Measurements from ENCODE around the gene U2AF1L4. TPM values are rescaled to one million over a fixed set of nuclear protein-coding genes. Genes with fewer than 3 reads are reported as not detected.

The U2AF1L4 gene
- polyA plus RNA-seq, 12 donors = 10.6 to 36.2 (median 13.0) TPM; not detected in 1

- no peak for DNase-seq
These were observed 31.7 kb downstream of the U2AF1L4 start for GRCh38 chr19:35713506-35713850.

- DNase-seq = no peak
These were observed 32.4 kb downstream of the U2AF1L4 start for GRCh38 chr19:35712567-35713505.

- DNase-seq = no peak
These were observed 34.2 kb downstream of the U2AF1L4 start for GRCh38 chr19:35710784-35711723.

- DNase-seq = no peak
These were observed 36.8 kb downstream of the U2AF1L4 start for GRCh38 chr19:35708391-35708790.

GRCh38 chr19:35704218-35704617 lies 41.0 kb downstream of the U2AF1L4 start, which contains the start of gene ZBTB32:
TSS of gene ZBTB32 (plus strand) at chr19:35704558. CDS start at chr19:35714627, 10,069 bp downstream.
- no peak for DNase-seq

- no peak for DNase-seq
These were observed 41.9 kb downstream of the U2AF1L4 start for GRCh38 chr19:35703343-35703742.

GRCh38 chr19:35702223-35703012 lies 42.8 kb downstream of the U2AF1L4 start:
- peak; percentile 96 for DNase-seq

GRCh38 chr19:35696835-35697234 lies 48.4 kb downstream of the U2AF1L4 start:
- no peak for DNase-seq

GRCh38 chr19:35695895-35696422 lies 49.3 kb downstream of the U2AF1L4 start:
- DNase-seq = no peak

GRCh38 chr19:35693835-35694599 lies 51.2 kb downstream of the U2AF1L4 start:
- peak; percentile 84 for DNase-seq

- DNase-seq = no peak
These were observed 51.8 kb downstream of the U2AF1L4 start for GRCh38 chr19:35693422-35693821.

Other genes starting within 250 kb of the U2AF1L4 start
- 100 to 1,000 TPM in 1 of 12 donors, 10 to 100 TPM in 2, 1 to 10 TPM in 4, under 1 TPM in 3, not detected in 2; 0.58 to 181 (median 1.2) TPM for gene DMKN, start 231.8 kb downstream of the U2AF1L4 start, polyA plus RNA-seq (ENCODE audit: insufficient read length in 12 of 12)
- gene SBSN, start 217.1 kb downstream of the U2AF1L4 start, polyA plus RNA-seq (ENCODE audit: insufficient read length in 12 of 12) = 10 to 100 TPM in 2 of 12 donors, 1 to 10 TPM in 1, under 1 TPM in 1, not detected in 8; 0.24 to 26.7 (median 8.1) TPM
- under 1 TPM in 1 of 12 donors, not detected in 11; 0.12 TPM for gene GAPDHS, start 212.0 kb downstream of the U2AF1L4 start, polyA plus RNA-seq (ENCODE audit: insufficient read length in 12 of 12)
- gene TMEM147, start 199.8 kb downstream of the U2AF1L4 start, polyA plus RNA-seq (ENCODE audit: insufficient read length in 12 of 12) = 10 to 100 TPM in 11 of 12 donors, not detected in 1; 32.3 to 49.5 (median 40.0) TPM
- under 1 TPM in 2 of 12 donors, not detected in 10; 0.21 to 0.26 TPM for gene ATP4A, start 181.8 kb downstream of the U2AF1L4 start, polyA plus RNA-seq (ENCODE audit: insufficient read length in 12 of 12)
- not detected for gene PMIS2, start 159.2 kb downstream of the U2AF1L4 start, polyA plus RNA-seq (ENCODE audit: insufficient read length in 12 of 12)
- gene HAUS5, start 132.7 kb downstream of the U2AF1L4 start, polyA plus RNA-seq (ENCODE audit: insufficient read length in 12 of 12) = 10 to 100 TPM in 8 of 12 donors, 1 to 10 TPM in 3, not detected in 1; 8.9 to 23.8 (median 12.7) TPM
- 10 to 100 TPM in 11 of 12 donors, not detected in 1; 27.0 to 60.1 (median 36.9) TPM for gene RBM42, start 116.4 kb downstream of the U2AF1L4 start, polyA plus RNA-seq (ENCODE audit: insufficient read length in 12 of 12)
- gene ETV2, start 103.7 kb downstream of the U2AF1L4 start, polyA plus RNA-seq (ENCODE audit: insufficient read length in 12 of 12) = 1 to 10 TPM in 10 of 12 donors, not detected in 2; 1.2 to 4.3 (median 1.9) TPM
- 100 to 1,000 TPM in 11 of 12 donors, not detected in 1; 201 to 382 (median 272) TPM for gene COX6B1, start 97.1 kb downstream of the U2AF1L4 start, polyA plus RNA-seq (ENCODE audit: insufficient read length in 12 of 12)
- 10 to 100 TPM in 2 of 12 donors, 1 to 10 TPM in 1, under 1 TPM in 2, not detected in 7; 0.16 to 31.4 (median 5.6) TPM for gene UPK1A, start 78.9 kb downstream of the U2AF1L4 start, polyA plus RNA-seq (ENCODE audit: insufficient read length in 12 of 12)
- gene ZBTB32, start 40.9 kb downstream of the U2AF1L4 start, polyA plus RNA-seq (ENCODE audit: insufficient read length in 12 of 12) = under 1 TPM in 7 of 12 donors, not detected in 5; 0.08 to 0.45 (median 0.33) TPM
- gene KMT2B, start 27.4 kb downstream of the U2AF1L4 start, polyA plus RNA-seq (ENCODE audit: insufficient read length in 12 of 12) = 10 to 100 TPM in 11 of 12 donors, not detected in 1; 14.2 to 29.8 (median 19.9) TPM
- 1 to 10 TPM in 10 of 12 donors, not detected in 2; 1.7 to 4.0 (median 3.3) TPM for gene IGFLR1, start 3.0 kb downstream of the U2AF1L4 start, polyA plus RNA-seq (ENCODE audit: insufficient read length in 12 of 12)
- 10 to 100 TPM in 11 of 12 donors, not detected in 1; 30.3 to 54.5 (median 37.3) TPM for gene PSENEN, start 233 bp upstream of the U2AF1L4 start, polyA plus RNA-seq (ENCODE audit: insufficient read length in 12 of 12)
- gene LIN37, start 3.2 kb upstream of the U2AF1L4 start, polyA plus RNA-seq (ENCODE audit: insufficient read length in 12 of 12) = 10 to 100 TPM in 2 of 12 donors, 1 to 10 TPM in 8, not detected in 2; 5.3 to 11.3 (median 9.5) TPM
- gene HSPB6, start 11.6 kb upstream of the U2AF1L4 start, polyA plus RNA-seq (ENCODE audit: insufficient read length in 12 of 12) = 1,000 to 10,000 TPM in 1 of 12 donors, 100 to 1,000 TPM in 11; 347 to 1,124 (median 629) TPM
- 10 to 100 TPM in 8 of 12 donors, 1 to 10 TPM in 3, not detected in 1; 7.1 to 30.4 (median 13.7) TPM for gene PROSER3, start 12.8 kb upstream of the U2AF1L4 start, polyA plus RNA-seq (ENCODE audit: insufficient read length in 12 of 12)
- gene ARHGAP33, start 30.1 kb upstream of the U2AF1L4 start, polyA plus RNA-seq (ENCODE audit: insufficient read length in 12 of 12) = 10 to 100 TPM in 11 of 12 donors, not detected in 1; 10.5 to 29.8 (median 15.8) TPM
- gene PRODH2, start 67.4 kb upstream of the U2AF1L4 start, polyA plus RNA-seq (ENCODE audit: insufficient read length in 12 of 12) = under 1 TPM in 1 of 12 donors, not detected in 11; 0.80 TPM
- gene NPHS1, start 107.1 kb upstream of the U2AF1L4 start, polyA plus RNA-seq (ENCODE audit: insufficient read length in 12 of 12) = under 1 TPM in 9 of 12 donors, not detected in 3; 0.06 to 0.97 (median 0.29) TPM
- under 1 TPM in 10 of 12 donors, not detected in 2; 0.18 to 0.55 (median 0.27) TPM for gene KIRREL2, start 111.5 kb upstream of the U2AF1L4 start, polyA plus RNA-seq (ENCODE audit: insufficient read length in 12 of 12)
- 10 to 100 TPM in 1 of 12 donors, 1 to 10 TPM in 10, not detected in 1; 3.4 to 33.6 (median 5.8) TPM for gene APLP1, start 123.2 kb upstream of the U2AF1L4 start, polyA plus RNA-seq (ENCODE audit: insufficient read length in 12 of 12)
- 1 to 10 TPM in 6 of 12 donors, under 1 TPM in 4, not detected in 2; 0.82 to 8.5 (median 1.3) TPM for gene NFKBID, start 155.1 kb upstream of the U2AF1L4 start, polyA plus RNA-seq (ENCODE audit: insufficient read length in 12 of 12)
- 1 to 10 TPM in 10 of 12 donors, not detected in 2; 3.1 to 7.7 (median 5.1) TPM for gene HCST, start 157.1 kb upstream of the U2AF1L4 start, polyA plus RNA-seq (ENCODE audit: insufficient read length in 12 of 12)
- 10 to 100 TPM in 11 of 12 donors, not detected in 1; 11.8 to 33.6 (median 12.5) TPM for gene TYROBP, start 162.9 kb upstream of the U2AF1L4 start, polyA plus RNA-seq (ENCODE audit: insufficient read length in 12 of 12)
- gene LRFN3, start 191.0 kb upstream of the U2AF1L4 start, polyA plus RNA-seq (ENCODE audit: insufficient read length in 12 of 12) = 10 to 100 TPM in 1 of 12 donors, 1 to 10 TPM in 10, not detected in 1; 4.2 to 13.9 (median 7.6) TPM
- 10 to 100 TPM in 9 of 12 donors, 1 to 10 TPM in 2, not detected in 1; 9.1 to 24.4 (median 10.9) TPM for gene SDHAF1, start 249.8 kb upstream of the U2AF1L4 start, polyA plus RNA-seq (ENCODE audit: insufficient read length in 12 of 12)

Measured in muscle of arm (tissue), 12 donors.